Keratinocyte (primary cell): Measurements from ENCODE around the gene TERT. TPM values are rescaled to one million over a fixed set of nuclear protein-coding genes. Genes with fewer than 3 reads are reported as not detected.

Experiments used
- DNase-seq: peaks from one replicate; pipeline ENCODE4 v3.0.0-alpha.2; 2011; ENCODE audit warnings: low read depth, missing footprints, low spot score
- FAIRE-seq: peaks from 2 replicates; lab custom pipeline; 2011; peaks lifted over from hg19 to GRCh38; lab: Jason Lieb, UNC
- H2AFZ ChIP-seq: 2 replicates; pipeline ENCODE4 v1.6.0; 2012; ENCODE audit warnings: low read length, control low read depth, inconsistent platforms; ENCODE audit not compliant: control insufficient read depth
- H3K27ac ChIP-seq: 2 replicates; pipeline ENCODE4 v1.5.1; 2011; ENCODE audit warnings: low read length; ENCODE audit not compliant: control insufficient read depth, insufficient read depth
- H3K27me3 ChIP-seq: 3 replicates; pipeline ENCODE4 v1.6.0; 2011; ENCODE audit warnings: low read length; ENCODE audit not compliant: control insufficient read depth, insufficient read depth; ENCODE audit errors: extremely low read depth
- H3K36me3 ChIP-seq, 2 experiments: 2 replicates in 1 of 2; 3 replicates in 1 of 2; pipeline ENCODE4 v1.5.1; 2011; ENCODE audit warnings: low read length in 2 of 2, mild to moderate bottlenecking in 1 of 2; ENCODE audit not compliant: control insufficient read depth in 2 of 2, insufficient read depth in 2 of 2; ENCODE audit errors: extremely low read depth in 1 of 2
- H3K4me1 ChIP-seq: 3 replicates; pipeline ENCODE4 v1.5.1; 2011; ENCODE audit warnings: low read length; ENCODE audit not compliant: control insufficient read depth, insufficient read depth; ENCODE audit errors: extremely low read depth
- H3K4me2 ChIP-seq: 3 replicates; pipeline ENCODE4 v1.6.0; 2011; ENCODE audit warnings: low read depth, low read length; ENCODE audit not compliant: control insufficient read depth, insufficient read depth; ENCODE audit errors: extremely low read depth
- H3K4me3 ChIP-seq, 3 experiments: fragments of 200-600 bp in 1 of 3; sonication (generic) in 1 of 3; 2 replicates in 2 of 3; 3 replicates in 1 of 3; pipeline ENCODE4 v1.5.1; 2011 to 2016; ENCODE audit warnings: low read length in 3 of 3, mild to moderate bottlenecking in 3 of 3, control low read depth in 2 of 3, inconsistent platforms in 1 of 3, low read depth in 1 of 3, mixed read lengths in 1 of 3, mixed run types in 1 of 3, moderate library complexity in 1 of 3; ENCODE audit not compliant: control insufficient read depth in 2 of 3, insufficient read depth in 2 of 3; ENCODE audit errors: extremely low read depth in 1 of 3
- H3K79me2 ChIP-seq: 2 replicates; pipeline ENCODE4 v1.6.0; 2012; ENCODE audit warnings: low read length; ENCODE audit not compliant: control insufficient read depth, insufficient read depth
- H3K9ac ChIP-seq: 3 replicates; pipeline ENCODE4 v1.6.0; 2011; ENCODE audit warnings: low read length; ENCODE audit not compliant: control insufficient read depth, insufficient read depth; ENCODE audit errors: extremely low read depth
- H3K9me1 ChIP-seq: 3 replicates; pipeline ENCODE4 v1.6.0; 2011; ENCODE audit warnings: low read length; ENCODE audit not compliant: control insufficient read depth, insufficient read depth; ENCODE audit errors: extremely low read depth
- H3K9me3 ChIP-seq: 2 replicates; pipeline ENCODE4 v1.5.1; 2012; ENCODE audit warnings: low read depth, low read length; ENCODE audit not compliant: control insufficient read depth
- H4K20me1 ChIP-seq: 3 replicates; pipeline ENCODE4 v1.6.0; 2011; ENCODE audit warnings: low read length; ENCODE audit not compliant: control insufficient read depth, insufficient read depth; ENCODE audit errors: extremely low read depth
- CTCF ChIP-seq, 3 experiments: IDR thresholded peaks in 1 of 3; conservative IDR thresholded peaks in 1 of 3; optimal IDR thresholded peaks in 1 of 3; 2 replicates in 2 of 3; 3 replicates in 1 of 3; pipeline versions ENCODE3 to v1.5.1; 2011; ENCODE audit warnings: low read length in 3 of 3, mild to moderate bottlenecking in 3 of 3, moderate library complexity in 2 of 3, control low read depth in 1 of 3, inconsistent platforms in 1 of 3; ENCODE audit not compliant: insufficient read depth in 2 of 3; ENCODE audit errors: extremely low read depth in 1 of 3
- EZH2 ChIP-seq: IDR thresholded peaks from one replicate; pipeline ENCODE4 v1.6.1; 2012; ENCODE audit warnings: inconsistent platforms, mild to moderate bottlenecking, low read length, moderate library complexity
- dilution Hi-C: fragments of 300-500 bp; cut with MboI; formaldehyde crosslinking; loops from one replicate; pipeline ENCODE4 v1.7.0; 2020; ENCODE audit warnings: low sequenced_read_pairs; ENCODE audit not compliant: extremely low pct_ligation_motif_present
- polyA plus RNA-seq, 5 experiments: library from polyadenylated mRNA; depleted of rRNA in 3 of 5; stranded (reverse) in 3 of 5; stranded (forward) in 1 of 5; unstranded in 1 of 5; fragments of >200 nt; gene quantifications; 1 replicate in 1 of 5; 2 replicates in 3 of 5; 3 replicates in 1 of 5; pipeline versions ENCODE4 v1.2.1 to v1.2.3, GENCODE V29; 2011 to 2012; ENCODE audit warnings: missing spikeins in 2 of 5, low read depth in 1 of 5, low replicate concordance in 1 of 5

TERT gene
- polyA plus RNA-seq, 1 donor (not counting 4 experiments of a cell fraction or from before 2014, with no cell fraction given) = not detected

- Histone ChIP-seq H3K27me3 (peaks cover 18% of the 10 kb centered on the region), H3K27ac (no peak overlapping the region), H3K79me2 (no peaks in the 10 kb centered on the region), H3K9ac (no peak overlapping the region), H4K20me1 (no peaks in the 10 kb centered on the region), H3K4me1 (no peaks in the 10 kb centered on the region), H3K9me3 (no peaks in the 10 kb centered on the region), H3K4me3 (no peak overlapping the region), H3K9me1 (no peaks in the 10 kb centered on the region), H2AFZ (no peak overlapping the region), H3K4me2 (no peak overlapping the region), H3K36me3 (no peaks in the 10 kb centered on the region)
- dilution Hi-C loops = no loop called here
- DNase-seq (no peak), FAIRE-seq (no peak)
- TF ChIP-seq EZH2 (no peak), CTCF (optimal IDR thresholded peaks at IDR 0.05 in 1 of 3, IDR thresholded peaks at IDR 0.05 in 1 of 3, conservative IDR thresholded peaks at IDR 0.05 in 1 of 3; ENCODE audit: extremely low read depth in 1 of 3, insufficient read depth in 2 of 3, low read length in 3 of 3) (no peak)
Measured at GRCh38 chr5:1244976-1245375, 49.9 kb downstream of the TERT start.

- no peaks in the 10 kb centered on the region for H3K36me3 ChIP-seq
- no peaks in the 10 kb centered on the region for H4K20me1 ChIP-seq
- H3K9ac ChIP-seq = no peak overlapping the region
- H3K79me2 ChIP-seq = no peaks in the 10 kb centered on the region
- H3K4me1 ChIP-seq = no peaks in the 10 kb centered on the region
- H3K27ac ChIP-seq = no peak overlapping the region
- no peak overlapping the region for H2AFZ ChIP-seq
- H3K9me1 ChIP-seq = no peaks in the 10 kb centered on the region
- DNase-seq (no peak), FAIRE-seq (no peak)
- TF ChIP-seq CTCF (optimal IDR thresholded peaks at IDR 0.05 in 1 of 3, IDR thresholded peaks at IDR 0.05 in 1 of 3, conservative IDR thresholded peaks at IDR 0.05 in 1 of 3; ENCODE audit: extremely low read depth in 1 of 3, insufficient read depth in 2 of 3, low read length in 3 of 3) (no peak), EZH2 (no peak)
- H3K4me2 ChIP-seq = no peak overlapping the region
- H3K27me3 ChIP-seq = peaks cover 18% of the 10 kb centered on the region
- H3K4me3 ChIP-seq = no peak overlapping the region
- dilution Hi-C loops = no loop called here
- H3K9me3 ChIP-seq = no peaks in the 10 kb centered on the region
Measured at GRCh38 chr5:1244255-1244654, 50.6 kb downstream of the TERT start.
